ENCODE results near the gene PPP4R1.

- TF ChIP-seq YY1 (IDR thresholded peaks at IDR 0.05; ENCODE audit: insufficient read depth, insufficient read length) (no peak), ZNF274 (IDR thresholded peaks at IDR 0.05; ENCODE audit: low read depth, low read length) (no peak)
Measured at GRCh38 chr18:9614401-9615279, at the start of gene PPP4R1.
